ENCODE results near the gene CALB2. TPM values are rescaled to one million over a fixed set of nuclear protein-coding genes. Genes with fewer than 3 reads are reported as not detected.

CALB2 gene
- total and polyA plus RNA-seq, 2 of the 13 experiments (the other 11 are each of a cell fraction or from before 2014, with no cell fraction given), result 0.37 to 0.40 TPM

- TF ChIP-seq CSRNP1 (CRISPR knock-in tag; IDR thresholded peaks at IDR 0.05) (no peak), FUBP1 (CRISPR knock-in tag; IDR thresholded peaks at IDR 0.05; ENCODE audit: borderline replicate concordance) (peak; percentile 93; the same call in 1 of the 2 replicates), ZNF326 (CRISPR knock-in tag; IDR thresholded peaks at IDR 0.05; ENCODE audit: borderline replicate concordance) (no peak; the same call in 1 of the 2 replicates), ZNF83 (CRISPR knock-in tag; IDR thresholded peaks at IDR 0.05; ENCODE audit: borderline replicate concordance) (peak; percentile 44; the same call in 1 of the 2 replicates), GZF1 (CRISPR knock-in tag; IDR thresholded peaks at IDR 0.05) (peak; percentile 71), NFIC (IDR thresholded peaks at IDR 0.05; ENCODE audit: low read length) (no peak; the same call in 1 of the 2 replicates), NR2C2 (CRISPR knock-in tag; IDR thresholded peaks at IDR 0.05; ENCODE audit: borderline replicate concordance) (peak; percentile 86), PAWR (CRISPR knock-in tag; IDR thresholded peaks at IDR 0.05; ENCODE audit: borderline replicate concordance) (peak; percentile 99), JARID2 (CRISPR knock-in tag; IDR thresholded peaks at IDR 0.05; ENCODE audit: insufficient replicate concordance) (peak; percentile 78), ZBTB1 (CRISPR knock-in tag; IDR thresholded peaks at IDR 0.05; ENCODE audit: borderline replicate concordance) (no peak; the same call in 1 of the 2 replicates), ZNF747 (CRISPR knock-in tag; IDR thresholded peaks at IDR 0.05; ENCODE audit: borderline replicate concordance) (peak; percentile 98), ATF3 (CRISPR knock-in tag; IDR thresholded peaks at IDR 0.05) (peak; percentile 45; the same call in 1 of the 2 replicates), ZNF33A (CRISPR knock-in tag; IDR thresholded peaks at IDR 0.05; ENCODE audit: borderline replicate concordance) (no peak), ZNF256 (CRISPR knock-in tag; conservative IDR thresholded peaks at IDR 0.05) (peak; percentile 39), ZBTB38 (CRISPR knock-in tag; IDR thresholded peaks at IDR 0.05) (no peak; the same call in 1 of the 2 replicates), ZNF484 (CRISPR knock-in tag; IDR thresholded peaks at IDR 0.05; ENCODE audit: borderline replicate concordance, low read depth) (no peak; the same call in 1 of the 2 replicates), SYNCRIP (IDR thresholded peaks at IDR 0.05; ENCODE audit: insufficient read depth, low read depth, low read length) (no peak), ZNF382 (CRISPR knock-in tag; IDR thresholded peaks at IDR 0.05; ENCODE audit: borderline replicate concordance) (no peak), PAF1 (CRISPR knock-in tag; IDR thresholded peaks at IDR 0.05) (no peak), ZNF12 (CRISPR knock-in tag; IDR thresholded peaks at IDR 0.05) (peak; percentile 85), ZNF710 (CRISPR knock-in tag; IDR thresholded peaks at IDR 0.05; ENCODE audit: borderline replicate concordance) (peak; percentile 78; the same call in 1 of the 2 replicates), SP5 (CRISPR knock-in tag; IDR thresholded peaks at IDR 0.05; ENCODE audit: borderline replicate concordance, low read depth) (peak; percentile 76; the same call in 1 of the 2 replicates), ZNF564 (CRISPR knock-in tag; IDR thresholded peaks at IDR 0.05) (peak; percentile 96)
Observed at GRCh38 chr16:71426069-71426879, 67.8 kb downstream of the CALB2 start (continued).
